Measurements from ENCODE around the gene CNGA1. TPM values are rescaled to one million over a fixed set of nuclear protein-coding genes. Genes with fewer than 3 reads are reported as not detected.
"Not testable (repeated sequence)": the region's sequence is repeated elsewhere in the genome, so short reads cannot be mapped to it uniquely, and the experiment has no call there.

Gene CNGA1
- polyA plus RNA-seq, 4 donors = 3.2 to 5.5 (median 3.6) TPM

DNA sequence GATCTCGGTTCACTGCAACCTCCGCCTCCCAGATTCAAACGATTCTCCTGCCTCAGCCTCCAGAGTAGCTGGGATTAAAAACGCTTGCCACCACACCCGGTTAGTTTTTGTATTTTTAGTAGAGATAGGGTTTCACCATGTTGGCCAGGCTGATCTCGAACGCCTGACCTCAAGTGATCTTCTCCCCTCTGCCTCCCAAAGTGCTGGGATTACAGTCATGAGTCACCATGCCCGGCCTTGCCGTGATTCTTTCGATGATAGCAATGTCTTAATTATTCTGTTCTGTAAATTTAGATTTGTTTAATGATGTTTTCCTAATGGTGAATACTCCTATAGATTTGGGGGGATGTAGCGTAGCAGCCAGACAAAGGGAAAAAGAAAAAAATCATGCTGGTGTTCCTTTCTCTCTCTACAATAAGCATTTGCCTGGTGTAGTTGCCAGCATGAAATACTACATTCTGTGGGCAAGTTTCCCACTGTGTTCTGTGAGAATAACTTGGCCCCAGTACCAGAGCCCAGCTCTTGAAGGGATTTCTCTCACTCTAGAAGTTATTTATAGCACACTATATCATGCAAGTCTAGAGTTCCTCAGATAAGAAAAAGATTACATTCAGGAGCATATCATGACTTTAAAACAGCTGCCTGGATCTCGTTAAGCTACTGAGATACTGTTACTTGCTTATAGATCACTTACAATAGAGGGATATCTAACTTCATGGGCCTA is 15.5 kb upstream of the CNGA1 start:
- no peak for DNase-seq (ENCODE audit: low read depth in 4 of 4, low spot score in 2 of 4)

GRCh38 chr4:48030470-48030869 is 14.0 kb upstream of the CNGA1 start:
- no peak for DNase-seq (ENCODE audit: low read depth in 4 of 4, low spot score in 2 of 4)

GRCh38 chr4:48028696-48029095 is 12.2 kb upstream of the CNGA1 start:
- DNase-seq (ENCODE audit: low read depth in 4 of 4, low spot score in 2 of 4) = no peak

- no peak for DNase-seq (ENCODE audit: low read depth in 4 of 4, low spot score in 2 of 4)
Measured at GRCh38 chr4:48027653-48028052, 11.2 kb upstream of the CNGA1 start.

GRCh38 chr4:48025005-48025404 is 8.5 kb upstream of the CNGA1 start:
- no peak for DNase-seq (ENCODE audit: low read depth in 4 of 4, low spot score in 2 of 4)

DNA sequence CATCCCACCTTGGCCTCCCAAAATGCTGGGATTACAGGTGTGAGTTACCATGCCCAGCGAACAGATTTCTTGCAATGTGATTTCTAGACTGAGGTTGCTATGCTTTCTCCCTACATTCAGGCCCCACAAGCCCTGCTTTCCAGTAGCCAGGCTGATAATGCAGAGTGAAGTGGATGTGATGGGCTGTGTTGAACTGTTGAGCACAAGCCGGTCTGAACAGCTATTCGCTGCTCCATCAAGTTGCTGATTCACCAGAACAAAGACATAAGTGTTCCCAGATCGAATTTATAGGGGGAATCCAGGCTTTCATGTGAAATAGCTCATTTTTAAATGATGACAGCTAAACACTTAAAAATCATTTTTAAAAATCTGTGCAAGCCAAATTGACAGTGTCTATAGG is 8.0 kb upstream of the CNGA1 start:
- no peak for DNase-seq (ENCODE audit: low read depth in 4 of 4, low spot score in 2 of 4)

- no peak for DNase-seq (ENCODE audit: low read depth in 4 of 4, low spot score in 2 of 4)
Measured at GRCh38 chr4:48022192-48022799, 5.8 kb upstream of the CNGA1 start.

DNA sequence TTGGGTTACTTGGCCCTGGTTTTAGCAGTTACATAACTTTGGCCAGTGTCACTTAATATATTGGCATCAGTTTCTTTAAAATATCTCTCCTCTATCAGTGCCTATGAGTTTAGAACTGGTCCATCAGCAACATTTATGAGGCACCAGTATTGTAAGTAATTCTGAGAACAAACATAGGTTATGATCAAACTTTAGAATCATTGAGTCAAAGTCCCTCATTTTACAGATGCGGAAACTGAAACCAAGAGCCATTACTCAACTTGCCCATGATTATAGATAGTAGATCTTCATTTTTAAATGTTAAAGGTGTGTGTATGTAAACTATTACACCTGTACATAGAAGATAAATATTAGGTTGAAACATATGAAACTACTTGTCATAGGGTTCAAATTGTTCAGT is 4.6 kb upstream of the CNGA1 start:
- DNase-seq (ENCODE audit: low read depth in 4 of 4, low spot score in 2 of 4) = no peak

DNA sequence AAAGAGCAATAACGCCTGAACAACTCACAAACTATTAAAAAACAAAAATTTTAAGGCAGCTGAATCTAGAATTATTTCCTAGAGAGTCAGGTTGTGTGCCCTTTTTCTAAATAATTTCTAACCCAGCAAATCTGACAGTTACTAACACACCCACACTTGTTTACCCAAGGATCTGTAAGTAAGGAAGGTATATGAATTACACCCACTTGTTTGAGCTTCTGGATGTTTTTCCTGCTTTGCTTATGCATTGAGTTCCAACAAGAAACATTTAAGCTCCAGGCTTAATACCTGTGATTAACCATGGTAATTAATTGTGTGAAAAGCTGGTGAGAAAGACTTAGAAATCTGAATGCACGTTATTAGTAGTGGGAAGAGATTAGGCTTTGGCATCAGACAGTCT is 1.6 kb upstream of the CNGA1 start:
- DNase-seq (ENCODE audit: low read depth in 4 of 4, low spot score in 2 of 4) = no peak

GRCh38 chr4:48017108-48017571 is 659 bp upstream of the CNGA1 start:
- peak in 3 of 4 donors; percentile 9 to 40 (median 32) for DNase-seq (ENCODE audit: low read depth in 4 of 4, low spot score in 2 of 4)

- no peak for DNase-seq (ENCODE audit: low read depth in 4 of 4, low spot score in 2 of 4)
Measured at GRCh38 chr4:48015678-48016077, 803 bp downstream of the CNGA1 start.

DNA sequence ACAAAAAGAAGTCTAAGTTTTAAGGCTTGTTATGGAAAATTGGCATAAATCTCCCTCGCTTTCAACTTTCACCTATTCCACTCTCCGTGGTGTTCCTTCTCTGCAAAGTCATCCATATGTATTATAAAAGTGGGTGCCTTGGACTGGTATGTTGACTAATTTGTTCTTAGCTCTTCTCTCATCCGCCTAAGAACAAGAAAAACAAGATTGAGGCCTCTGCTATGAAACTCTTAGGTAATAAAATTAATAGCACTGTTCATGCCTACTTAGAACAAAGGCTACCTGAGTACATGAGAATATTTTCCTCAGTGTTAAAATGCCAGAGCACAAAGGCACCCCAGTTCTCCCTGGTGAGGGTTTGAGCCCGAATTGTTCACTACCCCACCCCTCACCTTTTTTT is 1.3 kb downstream of the CNGA1 start:
- DNase-seq (ENCODE audit: low read depth in 4 of 4, low spot score in 2 of 4) = no peak

GRCh38 chr4:48012824-48013223 is 3.7 kb downstream of the CNGA1 start:
- DNase-seq (ENCODE audit: low read depth in 4 of 4, low spot score in 2 of 4) = no peak

- no peak for DNase-seq (ENCODE audit: low read depth in 4 of 4, low spot score in 2 of 4)
Measured at GRCh38 chr4:48011722-48012121, 4.8 kb downstream of the CNGA1 start.

GRCh38 chr4:48010906-48011305 is 5.6 kb downstream of the CNGA1 start:
- DNase-seq (ENCODE audit: low read depth in 4 of 4, low spot score in 2 of 4) = not testable (repeated sequence)

DNA sequence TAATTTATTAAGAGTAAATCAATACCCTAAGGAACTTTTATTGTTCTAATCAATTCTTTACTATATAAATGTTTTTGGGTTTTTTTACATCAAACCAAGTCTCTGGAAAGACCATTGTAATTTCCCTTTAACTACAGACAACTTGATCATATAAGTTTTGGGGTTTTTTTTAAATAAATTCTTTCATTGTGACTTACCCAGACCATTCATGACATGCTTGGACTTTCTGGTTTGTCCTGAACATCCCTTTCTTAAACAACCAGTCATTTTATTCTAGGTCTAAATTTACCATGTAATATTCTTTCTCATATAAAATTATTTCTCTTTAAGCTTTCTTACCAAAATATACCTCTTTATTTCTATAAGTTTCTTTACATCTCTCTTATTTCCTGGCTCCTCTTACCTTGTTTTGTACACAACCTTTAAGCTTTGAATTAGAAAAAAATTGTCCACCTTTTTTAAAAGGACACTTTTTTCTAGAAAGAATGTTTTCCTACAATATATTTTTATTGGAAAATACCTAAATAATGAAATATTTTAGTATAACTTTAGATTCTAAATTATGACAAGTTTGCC is 8.4 kb downstream of the CNGA1 start:
- DNase-seq (ENCODE audit: low read depth in 4 of 4, low spot score in 2 of 4) = no peak

DNA sequence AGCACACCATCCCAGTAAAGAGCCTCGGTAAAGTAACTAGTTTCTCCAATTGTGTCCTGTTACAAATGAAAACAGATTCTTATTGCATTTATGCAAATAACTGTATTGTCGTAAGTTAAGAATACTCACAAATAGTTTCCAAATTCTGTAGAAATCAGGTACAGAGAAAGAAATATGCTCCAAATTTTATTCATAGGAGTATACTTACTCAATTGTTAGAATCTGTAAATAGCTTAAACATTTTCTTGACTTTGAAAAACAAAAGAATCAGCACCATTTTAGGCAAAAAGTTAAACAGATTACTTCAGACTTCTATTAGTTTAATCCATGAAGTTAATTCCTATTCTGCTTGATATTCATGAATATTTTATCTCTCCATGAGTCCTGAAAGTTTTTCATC is 10.7 kb downstream of the CNGA1 start:
- no peak for DNase-seq (ENCODE audit: low read depth in 4 of 4, low spot score in 2 of 4)

DNA sequence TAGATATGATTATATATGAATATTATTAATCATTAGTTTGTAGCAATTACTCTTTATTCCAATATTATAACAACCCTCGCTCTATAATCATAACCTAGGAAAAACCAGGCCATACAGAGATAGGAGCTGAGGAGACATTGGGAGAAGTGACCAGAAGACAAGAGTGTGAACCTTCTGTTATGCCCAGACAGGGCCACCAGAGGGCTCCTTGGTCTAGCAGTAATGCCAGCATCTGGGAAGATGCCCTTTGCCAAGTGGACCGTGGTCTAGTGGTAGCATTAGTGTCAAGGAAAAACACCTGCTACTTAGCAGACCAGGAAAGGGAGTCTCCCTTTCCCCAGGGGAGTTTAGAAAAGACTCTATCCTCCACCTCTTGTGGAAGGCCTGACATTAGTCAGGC is 12.9 kb downstream of the CNGA1 start:
- DNase-seq (ENCODE audit: low read depth in 4 of 4, low spot score in 2 of 4) = not testable (repeated sequence)

DNA sequence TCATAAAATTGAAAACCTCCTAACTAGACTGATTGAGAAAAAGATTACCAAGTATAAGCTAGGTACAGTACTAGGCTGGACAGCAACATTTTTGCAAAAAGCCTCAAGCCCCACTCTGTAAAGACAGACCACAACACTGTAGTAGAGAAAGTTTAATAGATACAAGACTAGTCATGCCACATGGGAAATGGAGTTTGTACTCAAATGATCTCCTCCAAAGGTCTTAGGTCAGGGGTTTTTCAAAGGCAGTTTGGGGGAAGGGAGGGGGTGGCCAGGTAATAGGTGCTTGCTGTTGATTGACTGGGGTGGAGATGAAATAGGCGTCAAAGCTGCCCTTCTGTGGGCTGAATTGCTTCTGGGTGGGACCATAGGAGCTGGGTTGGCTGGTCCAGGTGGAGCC is 14.2 kb downstream of the CNGA1 start:
- no peak for DNase-seq (ENCODE audit: low read depth in 4 of 4, low spot score in 2 of 4)

DNA sequence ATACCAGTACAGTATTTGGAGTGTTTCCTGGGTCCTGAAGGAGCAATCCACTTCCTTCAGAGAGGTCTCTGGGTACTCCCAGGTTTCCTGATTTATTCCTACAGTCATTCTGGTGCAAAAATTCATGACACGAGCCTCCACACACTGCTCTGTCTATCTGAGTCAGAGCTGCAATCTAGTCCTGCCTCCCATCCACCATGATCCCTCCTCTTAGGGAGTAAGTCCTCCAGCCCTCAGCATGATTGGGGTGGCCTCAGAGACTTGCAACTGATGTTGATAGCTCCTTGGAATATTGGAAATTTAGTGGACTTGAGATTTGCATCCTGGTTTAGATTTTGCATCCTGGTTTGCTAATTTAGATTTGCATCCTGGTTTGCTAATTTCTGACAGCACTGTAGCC is 20.5 kb downstream of the CNGA1 start:
- DNase-seq (ENCODE audit: low read depth in 4 of 4, low spot score in 2 of 4) = no peak

DNA sequence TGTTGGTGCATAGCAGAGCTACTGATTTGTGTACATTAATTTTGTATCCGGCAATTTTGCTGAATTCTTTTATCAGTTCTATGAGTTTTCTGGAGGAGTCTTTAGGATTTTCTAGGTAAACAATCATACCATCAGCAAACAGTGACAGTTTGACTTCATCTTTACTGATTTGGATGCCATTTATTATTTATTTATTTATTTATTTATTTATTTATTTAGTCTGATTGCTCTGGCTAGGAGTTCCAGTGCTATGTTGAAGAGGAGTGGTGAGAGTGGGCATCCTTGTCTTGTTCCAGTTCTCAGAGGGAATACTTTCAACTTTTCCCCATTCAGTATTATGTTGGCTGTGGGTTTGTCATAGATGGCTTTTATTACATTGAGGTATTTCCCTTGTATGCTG is 24.0 kb downstream of the CNGA1 start:
- DNase-seq (ENCODE audit: low read depth in 4 of 4, low spot score in 2 of 4) = not testable (repeated sequence)

GRCh38 chr4:47990145-47990544 is 26.3 kb downstream of the CNGA1 start:
- DNase-seq (ENCODE audit: low read depth in 4 of 4, low spot score in 2 of 4) = no peak

Data from left renal cortex interstitium (tissue), 4 donors.